ENCODE measurements around the gene SPEF2.

GRCh38 chr5:35736280-35736679 is 118.6 kb downstream of the SPEF2 start:
- TF ChIP-seq CTCF (IDR thresholded peaks at IDR 0.05) (no peak), POLR2A (IDR thresholded peaks at IDR 0.05) (no peak), POLR2AphosphoS5 (IDR thresholded peaks at IDR 0.05) (no peak)
